Occipital lobe (tissue), 2 donors: ENCODE measurements around the gene PKDCC. TPM values are rescaled to one million over a fixed set of nuclear protein-coding genes. Genes with fewer than 3 reads are reported as not detected.

Source experiments
- DNase-seq: peaks from one replicate; lab custom pipeline; 2025; lab: John Stamatoyannopoulos, UW
- total RNA-seq: library from RNA; depleted of rRNA; stranded (reverse); fragments of >200 nt; gene quantifications from one replicate; pipeline ENCODE4 v1.2.3, GENCODE V29; 2014

PKDCC gene
- total RNA-seq: 16.2 TPM

- DNase-seq: peak; percentile 68
Measured at GRCh38 chr2:42047488-42048298, at the start of gene PKDCC. PKDCC (plus strand) TSS chr2:42048021; CDS start chr2:42048200, 179 bp downstream.

DNA sequence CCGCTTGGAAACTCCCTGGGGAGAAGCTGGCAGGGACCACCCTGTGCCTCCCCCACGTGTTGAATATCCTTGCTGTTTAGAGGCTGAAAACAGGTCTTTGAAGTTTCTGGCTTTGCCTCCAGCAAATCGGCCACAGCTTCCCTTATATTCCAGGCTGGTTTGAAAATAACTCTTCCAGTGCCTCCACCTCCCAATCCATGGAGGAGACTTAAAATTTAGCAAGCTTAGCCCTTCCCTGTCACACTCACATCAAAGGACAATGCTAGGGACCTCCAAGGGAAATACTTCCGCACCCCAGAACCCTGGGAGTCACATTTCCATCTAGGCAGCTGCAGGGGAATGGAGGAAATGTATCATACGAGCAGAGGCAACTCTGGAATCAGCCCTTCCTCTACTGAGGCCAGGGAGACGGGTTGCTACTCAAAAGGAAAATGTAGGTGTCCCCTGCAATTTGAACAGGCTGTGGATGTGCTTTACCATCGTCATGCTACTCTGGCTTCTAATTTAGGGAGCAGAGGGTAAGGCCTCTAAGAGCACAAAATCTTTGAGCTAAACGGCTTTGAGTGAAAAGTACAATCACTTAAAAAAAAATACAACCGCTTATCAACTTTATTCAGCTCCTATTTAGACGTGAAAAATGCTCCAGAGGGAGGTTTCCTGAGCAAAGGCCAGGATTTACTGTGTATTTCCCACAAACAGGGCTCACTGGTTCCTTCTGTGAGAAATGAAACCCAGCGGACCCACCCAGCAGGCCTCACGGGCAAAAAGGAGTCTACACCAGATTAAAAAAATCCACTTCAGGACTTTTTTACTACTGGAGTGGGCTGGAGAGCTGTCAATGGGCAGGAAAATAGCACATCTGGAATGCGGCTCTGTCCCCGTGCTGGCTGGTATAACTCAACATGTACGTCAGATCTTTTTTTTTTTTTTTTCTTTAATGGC lies 49.4 kb upstream of the PKDCC start:
- no peak for DNase-seq

GRCh38 chr2:41999128-41999480 lies 48.7 kb upstream of the PKDCC start:
- no peak for DNase-seq

GRCh38 chr2:41999592-42000281 lies 48.1 kb upstream of the PKDCC start:
- DNase-seq: no peak

GRCh38 chr2:42001711-42002201 lies 46.1 kb upstream of the PKDCC start:
- DNase-seq: no peak

- no peak for DNase-seq
Measured at GRCh38 chr2:42007551-42007950, 40.3 kb upstream of the PKDCC start.

- DNase-seq: no peak
Measured at GRCh38 chr2:42008241-42008921, 39.4 kb upstream of the PKDCC start.

DNA sequence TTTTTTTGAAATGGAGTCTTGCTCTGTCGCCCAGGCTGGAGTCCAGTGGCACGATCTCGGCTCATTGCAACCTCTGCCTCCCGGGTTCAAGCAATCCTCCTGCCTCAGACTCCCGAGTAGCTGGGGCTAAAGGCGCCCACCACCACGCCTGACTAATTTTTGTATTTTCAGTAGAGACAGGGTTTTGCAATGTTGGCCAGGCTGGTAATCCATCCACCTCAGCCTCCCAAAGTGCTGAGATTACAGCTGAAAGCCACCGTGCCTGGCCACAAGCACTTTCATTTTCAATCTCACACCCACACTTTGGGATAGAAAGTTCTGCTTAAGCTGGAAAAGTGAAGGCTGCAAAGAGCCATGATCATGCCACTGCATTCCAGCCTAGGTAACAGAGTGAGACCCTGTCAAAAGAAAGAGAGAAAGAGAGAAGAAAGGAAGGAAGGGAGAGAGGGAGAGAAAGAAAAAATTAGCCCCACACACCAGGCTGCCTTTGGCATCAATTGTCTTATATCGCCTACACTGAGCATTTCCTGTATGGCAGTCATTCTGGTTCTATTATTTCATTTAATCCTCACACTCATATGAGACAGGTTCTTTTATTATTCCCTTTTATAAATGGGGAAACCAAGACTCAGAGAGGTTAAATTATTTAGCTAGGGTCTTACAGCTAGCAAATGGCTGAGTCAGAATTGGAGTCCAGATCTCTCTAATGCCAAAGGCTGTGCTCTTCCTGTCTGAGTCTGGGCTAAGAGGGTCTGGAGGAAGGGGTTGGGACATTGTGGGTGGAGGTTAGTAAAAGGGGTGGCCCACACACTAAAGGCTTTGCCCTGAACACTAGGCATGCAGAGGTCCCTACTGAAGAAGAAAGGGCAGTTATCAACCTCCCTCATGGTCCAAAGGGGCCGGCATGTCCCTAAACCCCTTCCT lies 37.9 kb upstream of the PKDCC start:
- DNase-seq: no peak

DNA sequence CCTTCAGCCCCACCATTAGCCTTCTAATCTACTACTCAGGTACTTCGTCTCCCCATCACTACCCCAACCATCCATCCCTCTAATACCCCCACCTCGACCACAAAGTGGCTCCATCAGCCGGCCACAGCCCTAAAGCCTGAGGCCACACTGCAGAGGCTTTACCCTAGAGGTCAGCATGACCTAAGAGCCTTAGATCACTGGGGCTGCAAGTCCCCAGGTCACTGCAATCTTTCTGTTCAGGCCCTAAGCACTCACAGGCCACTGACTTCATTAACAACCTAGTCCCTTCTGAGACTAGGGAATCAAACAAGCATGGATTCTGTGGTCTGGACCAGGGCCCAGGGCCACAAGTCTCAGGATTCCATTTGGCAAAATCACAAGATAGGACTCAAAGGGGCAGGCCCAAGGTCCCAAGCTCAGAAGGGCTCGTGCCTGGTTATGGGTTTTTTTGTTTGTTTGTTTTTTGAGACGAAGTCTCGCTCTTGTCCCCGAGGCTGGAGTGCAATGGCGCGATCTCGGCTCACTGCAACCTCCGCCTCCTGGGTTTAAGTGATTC lies 37.0 kb upstream of the PKDCC start:
- DNase-seq: no peak

DNA sequence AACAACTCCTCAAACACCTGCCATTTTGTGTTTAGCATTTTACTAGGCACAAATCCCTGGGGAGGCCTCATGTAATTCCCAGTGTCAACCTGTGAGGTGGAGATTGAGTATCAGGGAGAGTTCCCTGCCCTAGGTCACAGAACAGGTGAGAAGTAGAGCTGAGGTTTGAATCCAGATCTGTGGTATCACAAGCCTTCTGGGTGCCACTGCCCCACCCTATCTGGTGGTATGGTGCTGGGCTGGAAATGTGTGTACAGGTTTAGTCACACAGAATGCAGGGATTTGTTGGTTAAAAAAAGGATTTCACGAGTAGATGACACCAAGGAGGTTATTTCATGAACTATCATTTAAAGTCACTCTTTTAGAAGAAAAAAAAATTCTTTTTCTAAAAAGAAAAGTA lies 35.7 kb upstream of the PKDCC start:
- no peak for DNase-seq

- no peak for DNase-seq
Measured at GRCh38 chr2:42012651-42013050, 35.2 kb upstream of the PKDCC start.

DNA sequence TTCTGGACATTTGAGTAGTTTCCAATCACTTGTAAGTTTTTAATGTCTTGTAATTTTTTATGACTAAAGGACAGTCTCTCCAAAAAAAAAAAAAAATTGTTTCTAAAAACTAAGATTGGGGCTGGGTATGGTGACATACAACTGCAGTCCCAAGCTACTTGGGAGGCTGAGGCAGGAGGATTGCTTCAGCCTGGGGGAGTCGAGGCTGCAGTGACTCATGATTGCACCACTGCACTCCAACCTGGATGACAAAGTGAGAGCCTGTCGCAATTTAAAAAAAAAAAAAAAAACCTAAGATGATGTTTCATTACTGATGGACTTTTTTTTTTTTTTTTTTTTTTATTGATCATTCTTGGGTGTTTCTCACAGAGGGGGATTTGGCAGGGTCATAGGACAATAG lies 34.4 kb upstream of the PKDCC start:
- DNase-seq: no peak

- DNase-seq: no peak
Measured at GRCh38 chr2:42021464-42021863, 26.4 kb upstream of the PKDCC start.

DNA sequence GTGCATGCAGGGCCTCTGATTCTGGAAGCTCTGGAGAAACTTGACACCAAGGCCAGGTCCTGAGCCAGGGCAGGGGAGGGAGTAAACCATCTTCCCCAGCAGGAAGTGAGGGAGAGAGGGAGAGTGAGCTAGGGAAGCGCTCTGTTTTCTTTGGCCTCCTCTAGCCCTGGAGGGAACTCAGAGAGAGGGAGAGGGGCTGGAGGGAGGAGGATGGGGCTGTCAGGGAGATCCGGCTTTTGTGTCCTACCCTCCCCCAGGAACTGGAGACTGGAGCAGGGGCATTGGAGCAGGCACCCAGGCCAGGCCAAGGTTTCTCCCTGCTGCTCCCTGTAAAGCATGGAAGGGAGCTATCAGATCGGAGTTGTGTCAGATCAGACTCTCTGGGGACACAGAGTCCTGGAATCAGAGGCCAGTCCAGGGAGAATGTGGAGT lies 22.7 kb upstream of the PKDCC start:
- no peak for DNase-seq

GRCh38 chr2:42026272-42026671 lies 21.5 kb upstream of the PKDCC start:
- DNase-seq: no peak

DNA sequence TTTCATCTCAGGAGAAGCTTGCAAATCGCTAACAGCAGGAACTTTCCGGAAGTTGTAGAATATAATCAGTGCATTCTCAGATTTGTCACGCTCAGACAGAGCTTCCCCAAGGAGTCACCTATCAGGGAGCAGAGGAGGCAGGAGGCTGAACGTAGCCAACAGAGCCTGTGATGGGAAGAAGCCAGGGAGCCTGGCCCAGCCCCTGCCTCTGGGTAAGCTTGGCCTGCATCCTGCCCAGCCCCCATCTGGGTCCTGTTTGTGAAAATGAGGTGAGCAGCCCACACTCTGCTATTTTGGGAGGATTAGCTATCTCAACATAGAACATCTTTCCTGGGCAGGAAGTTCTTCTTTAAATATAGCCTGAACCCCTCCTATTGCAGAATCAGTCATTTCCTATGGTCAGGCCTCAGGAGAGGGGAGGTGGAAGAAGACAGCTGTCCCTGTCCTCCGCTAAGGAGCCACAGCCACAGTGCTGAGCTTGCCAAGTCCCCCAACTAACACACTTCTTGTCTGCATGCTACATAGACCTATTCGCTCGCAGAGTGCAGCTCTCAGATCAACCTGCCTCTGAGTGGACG lies 19.2 kb upstream of the PKDCC start:
- peak; percentile 66 for DNase-seq

DNA sequence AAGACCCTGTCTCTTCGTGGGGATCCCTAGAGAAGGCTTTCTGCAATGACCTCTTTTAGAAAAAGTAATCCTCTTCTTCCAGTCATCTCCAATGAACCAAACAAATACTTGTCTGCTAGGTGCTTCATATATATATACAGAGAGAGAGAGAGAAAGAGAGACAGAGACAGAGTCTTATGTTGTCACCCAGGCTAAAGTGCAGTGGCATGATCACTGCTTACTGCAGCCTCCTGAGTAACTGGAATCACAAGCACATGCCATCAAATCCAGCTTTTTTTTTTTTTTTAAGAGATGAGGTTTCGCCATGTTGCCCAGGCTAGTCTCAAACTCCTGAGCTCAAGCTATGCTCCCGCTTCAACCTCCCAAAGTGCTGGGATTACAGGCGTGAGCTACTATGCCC lies 18.6 kb upstream of the PKDCC start:
- DNase-seq: no peak

- DNase-seq: no peak
Measured at GRCh38 chr2:42029639-42030199, 18.1 kb upstream of the PKDCC start.

DNA sequence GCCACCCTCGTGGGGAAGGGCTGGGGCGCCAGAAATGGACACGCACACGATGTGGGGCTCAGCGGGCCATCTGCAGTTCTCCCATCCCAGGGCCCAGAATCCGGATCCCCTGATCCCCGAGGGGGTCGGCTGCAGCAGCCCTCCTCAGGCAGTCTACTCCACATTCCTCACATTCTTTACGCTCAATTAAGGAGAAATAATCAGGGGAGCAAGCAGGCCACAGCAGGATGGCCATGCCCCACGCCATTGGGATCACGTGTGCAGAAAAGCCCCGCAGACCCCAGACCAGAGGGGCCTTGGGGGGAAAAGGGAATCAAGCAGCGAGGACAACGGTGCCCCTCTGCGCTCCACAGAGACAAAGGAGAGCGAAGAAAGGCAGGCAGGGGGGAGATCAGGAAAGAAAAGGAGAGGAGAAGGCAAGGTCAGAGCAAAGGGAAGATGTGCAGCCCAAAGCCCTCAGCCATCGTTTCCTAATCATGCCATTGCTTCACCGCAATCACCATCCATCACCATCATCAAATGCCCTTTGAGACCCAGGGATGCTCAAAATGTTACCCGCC lies 17.5 kb upstream of the PKDCC start:
- DNase-seq: no peak
